Ishikawa (cell line): ENCODE data around the gene SYT1.

Experiments used
- EP300 ChIP-seq: IDR thresholded peaks from 2 replicates; pipeline ENCODE4 v1.6.1; 2012; ENCODE audit warnings: borderline replicate concordance
- FOXM1 ChIP-seq: IDR thresholded peaks from 2 replicates; pipeline ENCODE4 v1.6.1; 2012; ENCODE audit warnings: low read depth, borderline replicate concordance
- TAF1 ChIP-seq: IDR thresholded peaks from 2 replicates; pipeline ENCODE4 v1.6.1; 2012; ENCODE audit warnings: low read depth, mild to moderate bottlenecking
- TCF12 ChIP-seq: IDR thresholded peaks from 2 replicates; pipeline ENCODE4 v1.6.1; 2012; ENCODE audit warnings: low read depth
- TEAD4 ChIP-seq: IDR thresholded peaks from 2 replicates; pipeline ENCODE4 v1.6.1; 2012
- YY1 ChIP-seq: IDR thresholded peaks from 2 replicates; pipeline ENCODE4 v1.6.1; 2012; ENCODE audit warnings: low read depth
- TF ChIP-seq, protein P1 (sequence below): IDR thresholded peaks from 2 replicates; pipeline ENCODE4 v1.6.1; 2012; ENCODE audit warnings: low read depth, mild to moderate bottlenecking
- TF ChIP-seq, protein P2 (sequence below): IDR thresholded peaks from 2 replicates; pipeline ENCODE4 v1.6.1; 2012

DNA sequence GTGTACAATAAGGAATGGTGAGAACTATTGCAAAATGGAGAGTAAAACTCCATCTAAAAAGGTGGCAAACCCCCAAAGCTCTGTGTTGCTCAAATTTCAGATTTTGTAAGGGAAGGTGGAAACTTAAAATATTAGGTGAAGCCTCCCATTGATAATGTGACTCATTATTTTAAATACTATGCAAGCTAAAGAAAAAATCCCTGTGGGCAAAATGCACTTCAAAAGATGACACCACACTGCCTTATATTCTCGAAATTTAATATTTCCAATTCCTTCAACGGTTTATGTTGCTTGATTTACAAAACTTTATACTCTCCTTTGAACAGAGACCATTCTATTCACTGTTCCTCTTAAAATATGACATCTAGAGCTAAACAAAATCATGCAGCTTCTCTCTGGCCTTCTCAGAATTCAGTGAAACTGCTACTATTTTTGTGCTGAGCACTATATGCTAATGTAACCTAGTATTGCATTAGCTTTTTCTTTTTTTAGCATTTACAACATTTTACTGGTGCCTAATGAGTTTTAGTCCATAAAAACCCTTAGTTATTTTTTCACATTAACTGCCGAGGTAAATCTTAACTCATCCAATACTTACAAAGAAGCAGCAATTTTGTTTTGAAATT, 297.7 kb downstream of the SYT1 start:
- no peak for TF ChIP-seq YY1
- TF ChIP-seq, protein P1, sequence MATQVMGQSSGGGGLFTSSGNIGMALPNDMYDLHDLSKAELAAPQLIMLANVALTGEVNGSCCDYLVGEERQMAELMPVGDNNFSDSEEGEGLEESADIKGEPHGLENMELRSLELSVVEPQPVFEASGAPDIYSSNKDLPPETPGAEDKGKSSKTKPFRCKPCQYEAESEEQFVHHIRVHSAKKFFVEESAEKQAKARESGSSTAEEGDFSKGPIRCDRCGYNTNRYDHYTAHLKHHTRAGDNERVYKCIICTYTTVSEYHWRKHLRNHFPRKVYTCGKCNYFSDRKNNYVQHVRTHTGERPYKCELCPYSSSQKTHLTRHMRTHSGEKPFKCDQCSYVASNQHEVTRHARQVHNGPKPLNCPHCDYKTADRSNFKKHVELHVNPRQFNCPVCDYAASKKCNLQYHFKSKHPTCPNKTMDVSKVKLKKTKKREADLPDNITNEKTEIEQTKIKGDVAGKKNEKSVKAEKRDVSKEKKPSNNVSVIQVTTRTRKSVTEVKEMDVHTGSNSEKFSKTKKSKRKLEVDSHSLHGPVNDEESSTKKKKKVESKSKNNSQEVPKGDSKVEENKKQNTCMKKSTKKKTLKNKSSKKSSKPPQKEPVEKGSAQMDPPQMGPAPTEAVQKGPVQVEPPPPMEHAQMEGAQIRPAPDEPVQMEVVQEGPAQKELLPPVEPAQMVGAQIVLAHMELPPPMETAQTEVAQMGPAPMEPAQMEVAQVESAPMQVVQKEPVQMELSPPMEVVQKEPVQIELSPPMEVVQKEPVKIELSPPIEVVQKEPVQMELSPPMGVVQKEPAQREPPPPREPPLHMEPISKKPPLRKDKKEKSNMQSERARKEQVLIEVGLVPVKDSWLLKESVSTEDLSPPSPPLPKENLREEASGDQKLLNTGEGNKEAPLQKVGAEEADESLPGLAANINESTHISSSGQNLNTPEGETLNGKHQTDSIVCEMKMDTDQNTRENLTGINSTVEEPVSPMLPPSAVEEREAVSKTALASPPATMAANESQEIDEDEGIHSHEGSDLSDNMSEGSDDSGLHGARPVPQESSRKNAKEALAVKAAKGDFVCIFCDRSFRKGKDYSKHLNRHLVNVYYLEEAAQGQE, result no peak
- TF ChIP-seq FOXM1, result no peak
- no peak for TF ChIP-seq TAF1
- no peak for TF ChIP-seq EP300
- TF ChIP-seq, protein P2, sequence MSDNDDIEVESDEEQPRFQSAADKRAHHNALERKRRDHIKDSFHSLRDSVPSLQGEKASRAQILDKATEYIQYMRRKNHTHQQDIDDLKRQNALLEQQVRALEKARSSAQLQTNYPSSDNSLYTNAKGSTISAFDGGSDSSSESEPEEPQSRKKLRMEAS, result no peak
- TF ChIP-seq TEAD4, result no peak
- no peak for TF ChIP-seq TCF12
